K562 (cell line): ENCODE data around the gene TMEM185B. TPM values are rescaled to one million over a fixed set of nuclear protein-coding genes. Genes with fewer than 3 reads are reported as not detected.

Source experiments
- ATAC-seq: fragments of 200-7000 bp; cut with Tn5 transposase; 3 replicates; pipeline ENCODE4 v1.9.1; 2020; ENCODE audit warnings: moderate library complexity
- BruUV-seq: library from RNA; stranded (reverse); fragments of 400-500 nt; replicated peaks from 2 replicates; lab custom pipeline; 2021; lab: Mats Ljungman, UMichigan
- CTCF ChIA-PET: fragments of 300-600 bp; formaldehyde crosslinking; extraction: SDS; loops from one replicate; lab custom pipeline; 2021; ENCODE audit warnings: low intra/inter-chr PET ratio; lab: Yijun Ruan, JAX
- POLR2A ChIA-PET: fragments of 300-600, 350-650 bp; sonication (Branson Sonifier 250); formaldehyde crosslinking; extraction: SDS; loops from one replicate; lab custom pipeline; 2021; ENCODE audit warnings: antibody characterized with exemption, inconsistent platforms; lab: Yijun Ruan, JAX
- DNase-seq, 4 experiments: peaks; one replicate each; pipeline versions ENCODE4 v3.0.0 to v3.0.0-alpha.2; 2011 to 2018; ENCODE audit warnings: low spot score in 3 of 4, mixed read lengths in 3 of 4; ENCODE audit errors: extremely low read depth in 1 of 4
- FAIRE-seq: peaks from 2 replicates; lab custom pipeline; 2011; peaks lifted over from hg19 to GRCh38; lab: Jason Lieb, UNC
- H2AFZ ChIP-seq: 2 replicates; pipeline ENCODE4 v1.6.0; 2011; ENCODE audit warnings: low read depth, low read length, control low read depth, inconsistent platforms
- H3K27ac ChIP-seq: fragments of 200-600 bp; 3 replicates; pipeline ENCODE4 v1.8.0; 2011; ENCODE audit warnings: low read depth, mild to moderate bottlenecking, control low read depth, inconsistent platforms, low read length, moderate library complexity, mixed read lengths; ENCODE audit errors: extremely low read depth
- H3K27me3 ChIP-seq, 2 experiments: fragments of 300-600 bp in 1 of 2; 2 replicates in 1 of 2; 3 replicates in 1 of 2; pipeline versions ENCODE4 v1.6.0 to v1.8.0; 2011; ENCODE audit warnings: inconsistent platforms in 2 of 2, low read length in 2 of 2, mild to moderate bottlenecking in 1 of 2, mixed read lengths in 1 of 2, moderate library complexity in 1 of 2; ENCODE audit not compliant: control insufficient read depth in 2 of 2, insufficient read depth in 2 of 2
- H3K36me3 ChIP-seq: fragments of 300-600 bp; 3 replicates; pipeline ENCODE4 v1.8.0; 2011; ENCODE audit warnings: mild to moderate bottlenecking, low read length, inconsistent platforms; ENCODE audit not compliant: control insufficient read depth, insufficient read depth
- H3K4me1 ChIP-seq, 2 experiments: fragments of 200-600 bp in 1 of 2; replicated peaks in 1 of 2; 2 replicates in 1 of 2; 3 replicates in 1 of 2; pipeline versions ENCODE4 v1.5.1 to v1.8.0; 2011; ENCODE audit warnings: inconsistent platforms in 2 of 2, low read length in 2 of 2, mild to moderate bottlenecking in 1 of 2, mixed read lengths in 1 of 2, moderate library complexity in 1 of 2; ENCODE audit not compliant: control insufficient read depth in 2 of 2, insufficient read depth in 2 of 2
- H3K4me2 ChIP-seq: 2 replicates; pipeline ENCODE4 v1.6.1; 2011; ENCODE audit warnings: low read length, control low read depth, inconsistent platforms, mixed read lengths; ENCODE audit not compliant: insufficient read depth
- H3K4me3 ChIP-seq: fragments of 200-600 bp; sonication (generic), shearing (Covaris generic); 2 replicates; pipeline ENCODE4 v1.5.1; 2016; ENCODE audit warnings: control low read depth, inconsistent platforms
- H3K79me2 ChIP-seq: fragments of 200-600 bp; 3 replicates; pipeline ENCODE4 v1.8.0; 2011; ENCODE audit warnings: low read length, inconsistent platforms; ENCODE audit not compliant: control insufficient read depth, insufficient read depth
- H3K9ac ChIP-seq, 2 experiments: 2 replicates each; pipeline versions ENCODE4 v1.6.0 to v1.6.1; 2011; ENCODE audit warnings: low read depth in 2 of 2, low read length in 2 of 2, control low read depth in 1 of 2, inconsistent platforms in 1 of 2, mild to moderate bottlenecking in 1 of 2, mixed read lengths in 1 of 2; ENCODE audit not compliant: insufficient read depth in 1 of 2
- H3K9me1 ChIP-seq: one replicate; pipeline ENCODE4 v1.6.0; 2011; ENCODE audit warnings: inconsistent platforms, mild to moderate bottlenecking, low read length, moderate library complexity; ENCODE audit not compliant: control insufficient read depth, insufficient read depth
- H3K9me3 ChIP-seq: replicated peaks from 2 replicates; pipeline ENCODE4 v1.5.1; 2011; ENCODE audit warnings: low read depth, low read length, inconsistent platforms; ENCODE audit not compliant: control insufficient read depth, insufficient read depth
- H4K20me1 ChIP-seq: replicated peaks from 2 replicates; pipeline ENCODE4 v1.6.1; 2011; ENCODE audit warnings: low read length, inconsistent platforms, mixed read lengths; ENCODE audit not compliant: control insufficient read depth, insufficient read depth
- NRF1 ChIP-seq, 2 experiments: fragments of 450-650 bp; IDR thresholded peaks in 1 of 2; conservative IDR thresholded peaks in 1 of 2; 2 replicates each; pipeline ENCODE4 v1.6.1; 2014; ENCODE audit warnings: mild to moderate bottlenecking in 2 of 2
- RBM39 ChIP-seq: fragments of 200-400 bp; formaldehyde crosslinking; optimal IDR thresholded peaks from 2 replicates; pipeline ENCODE3; 2018; ENCODE audit warnings: low read depth, low read length
- REST ChIP-seq, 2 experiments: fragments of 450-650 bp; formaldehyde crosslinking in 1 of 2; IDR thresholded peaks; 2 replicates each; pipeline versions ENCODE4 v1.4.0 to v1.6.1; 2014 to 2020; ENCODE audit warnings: mild to moderate bottlenecking in 2 of 2, borderline replicate concordance in 1 of 2, low read depth in 1 of 2
- SAFB2 ChIP-seq: fragments of 200-400 bp; formaldehyde crosslinking; IDR thresholded peaks from 2 replicates; pipeline ENCODE4 v1.6.1; 2018; ENCODE audit warnings: borderline replicate concordance, low read length, low read depth, moderate library complexity; ENCODE audit not compliant: severe bottlenecking
- ZEB2 ChIP-seq: fragments of 450-650 bp; IDR thresholded peaks from 2 replicates; pipeline ENCODE4 v1.6.1; 2016
- ZNF408 ChIP-seq: fragments of 250-450 bp; sonication (Bioruptor Pico); IDR thresholded peaks from 2 replicates; pipeline ENCODE4 v1.4.0; 2020; ENCODE audit warnings: low read depth, mild to moderate bottlenecking, moderate library complexity
- ZNF696 ChIP-seq: fragments of 250-450 bp; sonication (Bioruptor Pico); conservative IDR thresholded peaks from 2 replicates; pipeline ENCODE4 v1.4.0; 2020; ENCODE audit warnings: mild to moderate bottlenecking, moderate library complexity
- ZNF699 ChIP-seq: fragments of 250-450 bp; sonication (Bioruptor Pico); IDR thresholded peaks from 2 replicates; pipeline ENCODE4 v1.8.0; 2021; ENCODE audit warnings: mild to moderate bottlenecking, moderate library complexity; ENCODE audit not compliant: insufficient replicate concordance
- ZNF75A ChIP-seq: fragments of 450-650 bp; formaldehyde crosslinking; IDR thresholded peaks from 2 replicates; pipeline ENCODE4 v1.4.0; 2020; ENCODE audit warnings: mild to moderate bottlenecking
- WGBS: fragments of 100-300 bp; shearing (Covaris generic); methylation state at CpG from one replicate; pipeline ENCODE4 v1.1.6; 2016; ENCODE audit warnings: low coverage, mixed read lengths; ENCODE audit not compliant: insufficient coverage; ENCODE audit errors: missing lambda C conversion rate; 5-methylcytosine and 5-hydroxymethylcytosine counted together
- in situ Hi-C: fragments of 300-500 bp; cut with MboI; formaldehyde crosslinking; loops from 4 replicates; pipeline ENCODE4 v1.15.0; 2018; ENCODE audit warnings: inconsistent platforms, mixed read lengths
- intact Hi-C: fragments of 100-400 bp; cut with micrococcal nuclease; formaldehyde crosslinking; loops from 2 replicates; pipeline ENCODE4 v1.14.2; 2022
- polyA plus RNA-seq, 8 experiments: library from polyadenylated mRNA; depleted of rRNA in 4 of 8; stranded (reverse) in 5 of 8; unstranded in 3 of 8; fragments of >200 nt; fragmentation: Nextera tagmentation in 2 of 8; fragmentation: Illumina TruSeq in 1 of 8; extraction: Ambion mirVana in 2 of 8; extraction: Trizol in 1 of 8; gene quantifications; 2 replicates each; pipeline versions ENCODE4 v1.2.1 to v1.2.3, GENCODE V29; 2011 to 2014; ENCODE audit warnings: inconsistent platforms in 1 of 8, missing spikeins in 1 of 8
- total RNA-seq, 7 experiments: library from RNA; depleted of rRNA in 6 of 7; stranded (reverse); fragments of >200 nt in 6 of 7; fragmentation: Illumina TruSeq in 2 of 7; extraction: Trizol in 2 of 7; gene quantifications; 2 replicates each; pipeline versions ENCODE4 v1.2.1 to v1.2.3, GENCODE V29; 2011 to 2021; ENCODE audit warnings: low replicate concordance in 1 of 7
- TF ChIP-seq, protein P1 (sequence below): fragments of 250-450 bp; sonication (Bioruptor Pico); IDR thresholded peaks from 2 replicates; pipeline ENCODE4 v1.4.0; 2020; ENCODE audit warnings: mild to moderate bottlenecking, moderate library complexity, borderline replicate concordance

TMEM185B gene
- total and polyA plus RNA-seq, 9 of the 15 experiments (the other 6 are each of a cell fraction or from before 2014, with no cell fraction given) = 2.9 to 28.2 (median 11.5) TPM

- Histone ChIP-seq H3K4me1 (peaks cover 29 to 37% of the 10 kb centered on the region in 2 experiments), H4K20me1 (no peaks in the 10 kb centered on the region), H3K9ac (peak overlapping the region in 1 of 2 experiments; percentile 6; a peak in 1 of 4 replicates), H3K27ac (no peak overlapping the region), H3K4me2 (no peak overlapping the region), H3K27me3 (no peaks in the 10 kb centered on the region; a peak in 1 of 5 replicates), H3K36me3 (peaks cover 10% of the 10 kb centered on the region; the same call in 2 of the 3 replicates), H3K9me1 (no peaks in the 10 kb centered on the region), H2AFZ (no peak overlapping the region), H3K79me2 (peaks cover 16% of the 10 kb centered on the region), H3K9me3 (0 out of 2 replicates have a peak, but pooled peaks cover 2% of the 10 kb centered on the region), H3K4me3 (no peak overlapping the region)
- ATAC-seq (no peak), FAIRE-seq (no peak), DNase-seq (no peak)
- CTCF ChIA-PET = no interaction called here
- no peak for TF ChIP-seq RBM39
- TF ChIP-seq ZNF75A (CRISPR knock-in tag) = no peak
- no peak for TF ChIP-seq ZNF699 (CRISPR knock-in tag)
- TF ChIP-seq SAFB2 = no peak
- TF ChIP-seq ZEB2 = no peak
- TF ChIP-seq ZNF696 (CRISPR knock-in tag) = no peak
- TF ChIP-seq ZNF408 (CRISPR knock-in tag) = no peak
- TF ChIP-seq REST (IDR thresholded peaks at IDR 0.05; ENCODE audit: borderline replicate concordance) = no peak
- TF ChIP-seq REST (CRISPR knock-in tag; IDR thresholded peaks at IDR 0.05; ENCODE audit: low read depth) = no peak
- no peak for TF ChIP-seq NRF1 (conservative IDR thresholded peaks at IDR 0.05 in 1 of 2, IDR thresholded peaks at IDR 0.05 in 1 of 2)
- TF ChIP-seq, protein P1, sequence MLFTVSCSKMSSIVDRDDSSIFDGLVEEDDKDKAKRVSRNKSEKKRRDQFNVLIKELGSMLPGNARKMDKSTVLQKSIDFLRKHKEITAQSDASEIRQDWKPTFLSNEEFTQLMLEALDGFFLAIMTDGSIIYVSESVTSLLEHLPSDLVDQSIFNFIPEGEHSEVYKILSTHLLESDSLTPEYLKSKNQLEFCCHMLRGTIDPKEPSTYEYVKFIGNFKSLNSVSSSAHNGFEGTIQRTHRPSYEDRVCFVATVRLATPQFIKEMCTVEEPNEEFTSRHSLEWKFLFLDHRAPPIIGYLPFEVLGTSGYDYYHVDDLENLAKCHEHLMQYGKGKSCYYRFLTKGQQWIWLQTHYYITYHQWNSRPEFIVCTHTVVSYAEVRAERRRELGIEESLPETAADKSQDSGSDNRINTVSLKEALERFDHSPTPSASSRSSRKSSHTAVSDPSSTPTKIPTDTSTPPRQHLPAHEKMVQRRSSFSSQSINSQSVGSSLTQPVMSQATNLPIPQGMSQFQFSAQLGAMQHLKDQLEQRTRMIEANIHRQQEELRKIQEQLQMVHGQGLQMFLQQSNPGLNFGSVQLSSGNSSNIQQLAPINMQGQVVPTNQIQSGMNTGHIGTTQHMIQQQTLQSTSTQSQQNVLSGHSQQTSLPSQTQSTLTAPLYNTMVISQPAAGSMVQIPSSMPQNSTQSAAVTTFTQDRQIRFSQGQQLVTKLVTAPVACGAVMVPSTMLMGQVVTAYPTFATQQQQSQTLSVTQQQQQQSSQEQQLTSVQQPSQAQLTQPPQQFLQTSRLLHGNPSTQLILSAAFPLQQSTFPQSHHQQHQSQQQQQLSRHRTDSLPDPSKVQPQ (CRISPR knock-in tag) = no peak
- POLR2A ChIA-PET = interaction anchor here (1.1 to 1.2 kb wide), 2 partner anchors 10 to 848 kb away, joined by 3 to 4 read pairs; no protein-coding TSS in a partner anchor
- intact Hi-C loops = no loop called here
- WGBS = 55% methylated on average over 9 of the region's 9 CpGs
- no TSS peak for BruUV-seq
- in situ Hi-C loops = no loop called here
Measured at GRCh38 chr2:120226316-120226715, 3.1 kb upstream of the TMEM185B start.
